ENCODE data around the gene NNMT.

Gene NNMT

GRCh38 chr11:114359342-114359741 lies 63.1 kb downstream of the NNMT start:
- no peaks in the 10 kb centered on the region for H4K20me1 ChIP-seq (ENCODE audit: control insufficient read depth, insufficient read depth, low read depth, low read length)
- H3K4me2 ChIP-seq (ENCODE audit: low read length) = no peak overlapping the region
- H3K79me2 ChIP-seq (ENCODE audit: control insufficient read depth, low read length) = no peaks in the 10 kb centered on the region
- no peaks in the 10 kb centered on the region for H3F3A ChIP-seq (ENCODE audit: control insufficient read depth, insufficient read depth)
- H3K36me3 ChIP-seq (ENCODE audit: control insufficient read depth, low read length) = no peaks in the 10 kb centered on the region
- H3K9me2 ChIP-seq (replicated peaks; ENCODE audit: control insufficient read depth, low read length) = no peaks in the 10 kb centered on the region
- H3K9me3 ChIP-seq (ENCODE audit: control insufficient read depth, insufficient read depth, low read length) = no peaks in the 10 kb centered on the region
- no peak overlapping the region for H3K27ac ChIP-seq (ENCODE audit: low read depth, low read length)
- H3K27me3 ChIP-seq (ENCODE audit: control insufficient read depth, low read length) = no peaks in the 10 kb centered on the region
- no peak for TF ChIP-seq EZH2phosphoT487 (IDR thresholded peaks at IDR 0.05; ENCODE audit: borderline replicate concordance, low read length)
- TF ChIP-seq, protein P1, sequence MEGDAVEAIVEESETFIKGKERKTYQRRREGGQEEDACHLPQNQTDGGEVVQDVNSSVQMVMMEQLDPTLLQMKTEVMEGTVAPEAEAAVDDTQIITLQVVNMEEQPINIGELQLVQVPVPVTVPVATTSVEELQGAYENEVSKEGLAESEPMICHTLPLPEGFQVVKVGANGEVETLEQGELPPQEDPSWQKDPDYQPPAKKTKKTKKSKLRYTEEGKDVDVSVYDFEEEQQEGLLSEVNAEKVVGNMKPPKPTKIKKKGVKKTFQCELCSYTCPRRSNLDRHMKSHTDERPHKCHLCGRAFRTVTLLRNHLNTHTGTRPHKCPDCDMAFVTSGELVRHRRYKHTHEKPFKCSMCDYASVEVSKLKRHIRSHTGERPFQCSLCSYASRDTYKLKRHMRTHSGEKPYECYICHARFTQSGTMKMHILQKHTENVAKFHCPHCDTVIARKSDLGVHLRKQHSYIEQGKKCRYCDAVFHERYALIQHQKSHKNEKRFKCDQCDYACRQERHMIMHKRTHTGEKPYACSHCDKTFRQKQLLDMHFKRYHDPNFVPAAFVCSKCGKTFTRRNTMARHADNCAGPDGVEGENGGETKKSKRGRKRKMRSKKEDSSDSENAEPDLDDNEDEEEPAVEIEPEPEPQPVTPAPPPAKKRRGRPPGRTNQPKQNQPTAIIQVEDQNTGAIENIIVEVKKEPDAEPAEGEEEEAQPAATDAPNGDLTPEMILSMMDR (IDR thresholded peaks at IDR 0.05; ENCODE audit: low read depth, low read length, poor library complexity, severe bottlenecking) = no peak
- no peak overlapping the region for H3K4me3 ChIP-seq (ENCODE audit: low read length)
- no peaks in the 10 kb centered on the region for H3K4me1 ChIP-seq (ENCODE audit: control insufficient read depth, low read length)

DNA sequence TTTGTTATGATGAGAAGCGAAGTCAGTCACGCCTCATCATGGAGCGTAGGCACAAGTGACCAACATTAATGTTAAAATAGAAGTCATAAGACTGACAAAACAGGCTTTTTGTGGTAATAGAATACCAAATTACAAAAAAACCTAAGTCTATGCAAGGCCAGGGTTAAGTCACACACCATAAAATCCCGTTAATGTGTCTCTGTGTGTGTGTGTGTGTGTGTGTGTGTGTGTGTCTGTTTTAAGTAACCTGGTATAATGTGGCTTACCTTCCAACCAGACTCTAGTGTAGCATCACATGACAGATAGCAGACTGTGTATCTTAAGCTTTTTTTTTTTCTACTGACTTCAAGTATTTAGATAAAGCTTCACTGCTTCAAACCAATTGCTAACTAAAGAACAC lies 66.1 kb downstream of the NNMT start:
- Histone ChIP-seq H3K36me3 (ENCODE audit: control insufficient read depth, low read length) (no peaks in the 10 kb centered on the region), H4K20me1 (ENCODE audit: control insufficient read depth, insufficient read depth, low read depth, low read length) (no peaks in the 10 kb centered on the region), H3K9me2 (replicated peaks; ENCODE audit: control insufficient read depth, low read length) (no peaks in the 10 kb centered on the region), H3F3A (ENCODE audit: control insufficient read depth, insufficient read depth) (no peaks in the 10 kb centered on the region), H3K79me2 (ENCODE audit: control insufficient read depth, low read length) (no peaks in the 10 kb centered on the region), H3K4me3 (ENCODE audit: low read length) (no peak overlapping the region), H3K4me2 (ENCODE audit: low read length) (no peak overlapping the region), H3K27ac (ENCODE audit: low read depth, low read length) (no peak overlapping the region), H3K9me3 (ENCODE audit: control insufficient read depth, insufficient read depth, low read length) (no peaks in the 10 kb centered on the region), H3K4me1 (ENCODE audit: control insufficient read depth, low read length) (no peaks in the 10 kb centered on the region), H3K27me3 (ENCODE audit: control insufficient read depth, low read length) (no peaks in the 10 kb centered on the region)
- TF ChIP-seq, protein P1 (IDR thresholded peaks at IDR 0.05; ENCODE audit: low read depth, low read length, poor library complexity, severe bottlenecking) = no peak
- no peak for TF ChIP-seq EZH2phosphoT487 (IDR thresholded peaks at IDR 0.05; ENCODE audit: borderline replicate concordance, low read length)

GRCh38 chr11:114362958-114363357 lies 66.8 kb downstream of the NNMT start:
- Histone ChIP-seq H3K36me3 (ENCODE audit: control insufficient read depth, low read length) (no peaks in the 10 kb centered on the region), H3F3A (ENCODE audit: control insufficient read depth, insufficient read depth) (no peaks in the 10 kb centered on the region), H3K4me3 (ENCODE audit: low read length) (no peak overlapping the region), H3K4me2 (ENCODE audit: low read length) (no peak overlapping the region), H4K20me1 (ENCODE audit: control insufficient read depth, insufficient read depth, low read depth, low read length) (no peaks in the 10 kb centered on the region), H3K27ac (ENCODE audit: low read depth, low read length) (no peak overlapping the region), H3K4me1 (ENCODE audit: control insufficient read depth, low read length) (no peaks in the 10 kb centered on the region), H3K27me3 (ENCODE audit: control insufficient read depth, low read length) (0 out of 2 replicates have a peak, but pooled peaks cover 3% of the 10 kb centered on the region), H3K9me2 (replicated peaks; ENCODE audit: control insufficient read depth, low read length) (no peaks in the 10 kb centered on the region), H3K79me2 (ENCODE audit: control insufficient read depth, low read length) (no peaks in the 10 kb centered on the region), H3K9me3 (ENCODE audit: control insufficient read depth, insufficient read depth, low read length) (no peaks in the 10 kb centered on the region)
- TF ChIP-seq, protein P1 (IDR thresholded peaks at IDR 0.05; ENCODE audit: low read depth, low read length, poor library complexity, severe bottlenecking) = no peak
- no peak for TF ChIP-seq EZH2phosphoT487 (IDR thresholded peaks at IDR 0.05; ENCODE audit: borderline replicate concordance, low read length)
